CD4-positive, alpha-beta T cell (primary cell): ENCODE results near the gene SMIM31. TPM values are rescaled to one million over a fixed set of nuclear protein-coding genes. Genes with fewer than 3 reads are reported as not detected.

Experiments used
- ATAC-seq: fragments of 200-7000 bp; cut with Tn5 transposase; one replicate; pipeline ENCODE4 v1.10.0; 2022; ENCODE audit warnings: mild to moderate bottlenecking; ENCODE audit not compliant: poor library complexity
- CTCF ChIA-PET: fragments of 350-600 bp; sonication (Branson Sonifier 250); formaldehyde crosslinking; loops from one replicate; lab custom pipeline; 2021; ENCODE audit warnings: antibody characterized with exemption, inconsistent platforms; lab: Charles Lee
- POLR2A ChIA-PET: fragments of 350-600 bp; sonication (Branson Sonifier 250); formaldehyde crosslinking; loops from one replicate; lab custom pipeline; 2021; ENCODE audit warnings: antibody characterized with exemption, inconsistent platforms; lab: Charles Lee
- DNase-seq, 14 experiments: peaks; one replicate each; pipeline ENCODE4 v3.0.0-alpha.2; 2013 to 2020; ENCODE audit warnings: mixed read lengths in 2 of 14
- H3K27ac ChIP-seq, 2 donors: one replicate each; pipeline versions ENCODE4 v1.5.1 to v1.7.0; 2013; ENCODE audit warnings: low read length in 2 of 2, low read depth in 1 of 2, mild to moderate bottlenecking in 1 of 2
- H3K27me3 ChIP-seq, 2 experiments: 1 replicate in 1 of 2; 2 replicates in 1 of 2; pipeline versions ENCODE4 v1.6.1 to v1.7.0; 2013; ENCODE audit warnings: low read length in 2 of 2, control low read depth in 1 of 2, mild to moderate bottlenecking in 1 of 2, moderate library complexity in 1 of 2; ENCODE audit not compliant: insufficient read depth in 2 of 2, control insufficient read depth in 1 of 2
- H3K36me3 ChIP-seq: one replicate; pipeline ENCODE4 v1.6.1; 2013; ENCODE audit warnings: low read length, control low read depth; ENCODE audit not compliant: insufficient read depth
- H3K4me1 ChIP-seq: one replicate; pipeline ENCODE4 v1.6.1; 2013; ENCODE audit warnings: low read length, control low read depth; ENCODE audit not compliant: insufficient read depth
- H3K4me3 ChIP-seq: one replicate; pipeline ENCODE4 v1.5.1; 2013; ENCODE audit warnings: mild to moderate bottlenecking, low read length, moderate library complexity
- H3K9me3 ChIP-seq, 2 experiments: 1 replicate in 1 of 2; 2 replicates in 1 of 2; pipeline versions ENCODE4 v1.6.1 to v1.7.0; 2013; ENCODE audit warnings: low read length in 2 of 2, mild to moderate bottlenecking in 2 of 2, control low read depth in 1 of 2, moderate library complexity in 1 of 2; ENCODE audit not compliant: control insufficient read depth in 1 of 2, insufficient read depth in 1 of 2
- H3K27ac Mint-ChIP-seq: one replicate; pipeline ENCODE4 v1.8.0; 2020; ENCODE audit warnings: mixed read lengths
- H3K27me3 Mint-ChIP-seq: one replicate; pipeline ENCODE4 v1.8.0; 2021; ENCODE audit warnings: mixed read lengths
- H3K36me3 Mint-ChIP-seq: one replicate; pipeline ENCODE4 v1.8.0; 2021; ENCODE audit warnings: low read depth, mixed read lengths
- H3K4me1 Mint-ChIP-seq: one replicate; pipeline ENCODE4 v1.8.0; 2021; ENCODE audit warnings: low read depth, mixed read lengths
- H3K4me3 Mint-ChIP-seq: one replicate; pipeline ENCODE4 v1.8.0; 2020; ENCODE audit warnings: mild to moderate bottlenecking, mixed read lengths
- H3K9me3 Mint-ChIP-seq: one replicate; pipeline ENCODE4 v1.8.0; 2020; ENCODE audit warnings: mixed read lengths
- intact Hi-C, 2 experiments: fragments of 100-400 bp; cut with DNase I in 1 of 2; cut with micrococcal nuclease in 1 of 2; formaldehyde crosslinking; loops; one replicate each; pipeline versions ENCODE4 v1.15.1 to v1.9.0; 2023 to 2025; cut with DNase I, micrococcal nuclease
- total RNA-seq, 174 experiments: library from RNA in 2 of 174; stranded (reverse) in 2 of 174; gene quantifications; one replicate each; pipeline ENCODE4 v1.2.3 and lab custom pipeline; 2021 to 2026
- TF ChIP-seq, protein P1 (sequence below): fragments of 200-600 bp; IDR thresholded peaks from one replicate; pipeline ENCODE4 v1.8.0; 2022; ENCODE audit warnings: antibody characterized with exemption, mild to moderate bottlenecking

The SMIM31 gene
- total RNA-seq, 2 experiments from 2014 or later, result not detected

- no peak overlapping the region for H3K4me3 ChIP-seq
- no peaks in the 10 kb centered on the region for H3K4me1 Mint-ChIP-seq
- no peaks in the 10 kb centered on the region for H3K36me3 Mint-ChIP-seq
- H3K27ac ChIP-seq, result no peak overlapping the region
- H3K27me3 Mint-ChIP-seq, result no peaks in the 10 kb centered on the region
- H3K4me3 Mint-ChIP-seq, result no peak overlapping the region
- H3K27me3 ChIP-seq, result no peaks in the 10 kb centered on the region
- intact Hi-C loops, result no loop called here
- no peaks in the 10 kb centered on the region for H3K36me3 ChIP-seq
- H3K27ac Mint-ChIP-seq, result no peak overlapping the region
- POLR2A ChIA-PET, result no interaction called here
- CTCF ChIA-PET, result interaction anchor here (1.7 kb wide), 1 partner anchor 18 kb away, joined by 5 read pairs; no protein-coding TSS in a partner anchor
- no peaks in the 10 kb centered on the region for H3K9me3 ChIP-seq
- H3K4me1 ChIP-seq, result no peaks in the 10 kb centered on the region
- no peak for DNase-seq
- no peaks in the 10 kb centered on the region for H3K9me3 Mint-ChIP-seq
- TF ChIP-seq, protein P1, sequence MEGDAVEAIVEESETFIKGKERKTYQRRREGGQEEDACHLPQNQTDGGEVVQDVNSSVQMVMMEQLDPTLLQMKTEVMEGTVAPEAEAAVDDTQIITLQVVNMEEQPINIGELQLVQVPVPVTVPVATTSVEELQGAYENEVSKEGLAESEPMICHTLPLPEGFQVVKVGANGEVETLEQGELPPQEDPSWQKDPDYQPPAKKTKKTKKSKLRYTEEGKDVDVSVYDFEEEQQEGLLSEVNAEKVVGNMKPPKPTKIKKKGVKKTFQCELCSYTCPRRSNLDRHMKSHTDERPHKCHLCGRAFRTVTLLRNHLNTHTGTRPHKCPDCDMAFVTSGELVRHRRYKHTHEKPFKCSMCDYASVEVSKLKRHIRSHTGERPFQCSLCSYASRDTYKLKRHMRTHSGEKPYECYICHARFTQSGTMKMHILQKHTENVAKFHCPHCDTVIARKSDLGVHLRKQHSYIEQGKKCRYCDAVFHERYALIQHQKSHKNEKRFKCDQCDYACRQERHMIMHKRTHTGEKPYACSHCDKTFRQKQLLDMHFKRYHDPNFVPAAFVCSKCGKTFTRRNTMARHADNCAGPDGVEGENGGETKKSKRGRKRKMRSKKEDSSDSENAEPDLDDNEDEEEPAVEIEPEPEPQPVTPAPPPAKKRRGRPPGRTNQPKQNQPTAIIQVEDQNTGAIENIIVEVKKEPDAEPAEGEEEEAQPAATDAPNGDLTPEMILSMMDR, result no peak
- no peak for ATAC-seq
Observed at GRCh38 chr4:164802301-164802901, 48.5 kb downstream of the SMIM31 start.

DNA sequence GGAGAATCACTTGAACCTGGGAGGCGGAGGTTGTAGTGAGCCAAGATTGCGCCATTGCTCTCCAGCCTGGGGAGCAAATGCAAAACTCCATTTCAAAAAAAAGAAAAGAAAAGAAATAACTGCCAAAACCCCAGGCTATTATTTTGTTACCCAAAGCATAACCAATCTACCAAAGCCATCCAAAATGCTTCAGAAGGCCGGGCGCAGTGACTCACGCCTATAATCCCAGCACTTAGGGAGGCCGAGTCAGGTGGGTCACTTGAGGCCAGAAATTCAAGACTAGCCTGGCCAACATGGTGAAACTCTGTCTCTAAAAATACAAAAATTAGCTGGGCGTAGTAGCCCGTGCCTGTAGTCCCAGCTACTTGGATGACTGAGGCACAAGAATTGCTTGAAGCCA, 49.8 kb downstream of the SMIM31 start:
- no peaks in the 10 kb centered on the region for H3K36me3 ChIP-seq
- H3K4me1 Mint-ChIP-seq, result no peaks in the 10 kb centered on the region
- ChIA-PET CTCF (no interaction called here), POLR2A (no interaction called here)
- DNase-seq (no peak), ATAC-seq (no peak)
- no peaks in the 10 kb centered on the region for H3K27me3 Mint-ChIP-seq
- intact Hi-C loops, result no loop called here
- H3K4me3 Mint-ChIP-seq, result no peak overlapping the region
- TF ChIP-seq, protein P1, result no peak
- no peak overlapping the region for H3K27ac Mint-ChIP-seq
- H3K27ac ChIP-seq, result no peak overlapping the region
- no peaks in the 10 kb centered on the region for H3K36me3 Mint-ChIP-seq
- H3K9me3 Mint-ChIP-seq, result no peaks in the 10 kb centered on the region
- H3K4me1 ChIP-seq, result no peaks in the 10 kb centered on the region
- no peak overlapping the region for H3K4me3 ChIP-seq
- H3K27me3 ChIP-seq, result no peaks in the 10 kb centered on the region
- no peaks in the 10 kb centered on the region for H3K9me3 ChIP-seq

- Histone ChIP-seq H3K4me1 (no peaks in the 10 kb centered on the region), H3K36me3 (no peaks in the 10 kb centered on the region), H3K4me3 (no peak overlapping the region), H3K27me3 (no peaks in the 10 kb centered on the region), H3K9me3 (no peaks in the 10 kb centered on the region), H3K27ac (no peak overlapping the region)
- Mint-ChIP-seq H3K27me3 (no peaks in the 10 kb centered on the region), H3K4me3 (no peak overlapping the region), H3K9me3 (no peaks in the 10 kb centered on the region), H3K27ac (no peak overlapping the region), H3K36me3 (no peaks in the 10 kb centered on the region), H3K4me1 (no peaks in the 10 kb centered on the region)
- DNase-seq (no peak), ATAC-seq (no peak)
- ChIA-PET CTCF (no interaction called here), POLR2A (no interaction called here)
- intact Hi-C loops, result no loop called here
- TF ChIP-seq, protein P1, result no peak
Observed at GRCh38 chr4:164807611-164808010, 53.7 kb downstream of the SMIM31 start.
